Hindlimb muscle (tissue), 1 donor: ENCODE measurements around the gene CLDN16. TPM values are rescaled to one million over a fixed set of nuclear protein-coding genes. Genes with fewer than 3 reads are reported as not detected.

Experiments
- DNase-seq: peaks from one replicate; pipeline ENCODE4 v3.0.0-alpha.2; 2013
- polyA plus RNA-seq: library from polyadenylated mRNA; unstranded; fragments of 120-200 nt; gene quantifications from one replicate; pipeline ENCODE4 v1.2.1, GENCODE V29; 2013; ENCODE audit not compliant: insufficient read length

CLDN16 gene
- polyA plus RNA-seq, 1 donor, result not detected

GRCh38 chr3:190381441-190381840, 6.5 kb upstream of the CLDN16 start:
- no peak for DNase-seq

- DNase-seq, result no peak
Observed at GRCh38 chr3:190382082-190382481, 5.9 kb upstream of the CLDN16 start.

- no peak for DNase-seq
Observed at GRCh38 chr3:190384309-190384756, 3.6 kb upstream of the CLDN16 start.

GRCh38 chr3:190385731-190386688, 2.0 kb upstream of the CLDN16 start:
- DNase-seq, result peak; percentile 29

GRCh38 chr3:190388703-190389102, 740 bp downstream of the CLDN16 start:
- no peak for DNase-seq

GRCh38 chr3:190396001-190396400, 8.0 kb downstream of the CLDN16 start:
- DNase-seq, result no peak

- no peak for DNase-seq
Observed at GRCh38 chr3:190397889-190398288, 9.9 kb downstream of the CLDN16 start.

GRCh38 chr3:190399677-190400076, 11.7 kb downstream of the CLDN16 start:
- no peak for DNase-seq

- no peak for DNase-seq
Observed at GRCh38 chr3:190401963-190402362, 14.0 kb downstream of the CLDN16 start.

GRCh38 chr3:190404715-190405114, 16.8 kb downstream of the CLDN16 start:
- DNase-seq, result no peak

GRCh38 chr3:190414297-190414696, 26.3 kb downstream of the CLDN16 start:
- no peak for DNase-seq

GRCh38 chr3:190424108-190424477, 36.1 kb downstream of the CLDN16 start:
- DNase-seq, result no peak

GRCh38 chr3:190424478-190425439, 36.8 kb downstream of the CLDN16 start:
- peak; percentile 38 for DNase-seq

GRCh38 chr3:190425833-190426232, 37.9 kb downstream of the CLDN16 start:
- DNase-seq, result no peak

GRCh38 chr3:190426806-190427507, 39.0 kb downstream of the CLDN16 start:
- no peak for DNase-seq

GRCh38 chr3:190429681-190430080, 41.7 kb downstream of the CLDN16 start:
- no peak for DNase-seq

- no peak for DNase-seq
Observed at GRCh38 chr3:190430906-190431305, 42.9 kb downstream of the CLDN16 start.

GRCh38 chr3:190432216-190432615, 44.3 kb downstream of the CLDN16 start:
- no peak for DNase-seq

- DNase-seq, result no peak
Observed at GRCh38 chr3:190433626-190434025, 45.7 kb downstream of the CLDN16 start.

- no peak for DNase-seq
Observed at GRCh38 chr3:190435618-190436017, 47.7 kb downstream of the CLDN16 start.

- no peak for DNase-seq
Observed at GRCh38 chr3:190436331-190436730, 48.4 kb downstream of the CLDN16 start.

GRCh38 chr3:190442240-190442639, 54.3 kb downstream of the CLDN16 start:
- no peak for DNase-seq
